Measurements from ENCODE around the gene REC8.

Gene REC8

GRCh38 chr14:24160850-24161804, 10.8 kb upstream of the REC8 start, which contains the start of gene IRF9:
Gene IRF9 (plus strand): TSS chr14:24161265. CDS start chr14:24162145, 880 bp downstream.
- DNase-seq: peak; percentile 89

GRCh38 chr14:24162093-24162492, 9.8 kb upstream of the REC8 start:
- no peak for DNase-seq

- DNase-seq: no peak
These were observed 7.3 kb upstream of the REC8 start for GRCh38 chr14:24164518-24164991.

- no peak for DNase-seq
These were observed 6.1 kb upstream of the REC8 start for GRCh38 chr14:24165785-24166184.

GRCh38 chr14:24167469-24168114, 4.3 kb upstream of the REC8 start:
- DNase-seq: no peak

- DNase-seq: no peak
These were observed 481 bp downstream of the REC8 start for GRCh38 chr14:24172261-24172860.

- DNase-seq: no peak
These were observed 996 bp downstream of the REC8 start for GRCh38 chr14:24172871-24173281.

GRCh38 chr14:24176599-24176998, 4.7 kb downstream of the REC8 start:
- no peak for DNase-seq

- DNase-seq: no peak
These were observed 5.4 kb downstream of the REC8 start for GRCh38 chr14:24177041-24177825.

- no peak for DNase-seq
These were observed 6.0 kb downstream of the REC8 start for GRCh38 chr14:24177891-24178290.

GRCh38 chr14:24178399-24179178, 6.7 kb downstream of the REC8 start:
- no peak for DNase-seq

- no peak for DNase-seq
These were observed 7.5 kb downstream of the REC8 start for GRCh38 chr14:24179294-24179960.

GRCh38 chr14:24179961-24180796, 8.3 kb downstream of the REC8 start:
- DNase-seq: no peak

GRCh38 chr14:24181371-24182077, 9.6 kb downstream of the REC8 start:
- DNase-seq: no peak

- DNase-seq: no peak
These were observed 10.4 kb downstream of the REC8 start for GRCh38 chr14:24182110-24182882.

- DNase-seq: no peak
These were observed 11.2 kb downstream of the REC8 start for GRCh38 chr14:24183014-24183481.

GRCh38 chr14:24184104-24184970, 12.5 kb downstream of the REC8 start:
- no peak for DNase-seq

- no peak for DNase-seq
These were observed 13.1 kb downstream of the REC8 start for GRCh38 chr14:24185026-24185425.

Measured in NCI-H774 (cell line).